GM23338 (cell line): ENCODE results near the gene NPEPL1. TPM values are rescaled to one million over a fixed set of nuclear protein-coding genes. Genes with fewer than 3 reads are reported as not detected.

Experiments used
- ATAC-seq: fragments of 200-7000 bp; cut with Tn5 transposase; 3 replicates; pipeline ENCODE4 v1.9.1; 2020
- DNase-seq: peaks from one replicate; pipeline ENCODE4 v3.0.0-alpha.2; 2015; ENCODE audit warnings: low spot score
- H2AFZ ChIP-seq: fragments of 200-600 bp; sonication (generic); 2 replicates; pipeline ENCODE4 v1.8.0; 2016; ENCODE audit warnings: antibody characterized with exemption, mild to moderate bottlenecking, moderate library complexity
- H3F3A ChIP-seq: fragments of 200-600 bp; sonication (generic); replicated peaks from 2 replicates; pipeline ENCODE4 v1.8.0; 2017; ENCODE audit warnings: antibody characterized with exemption, mixed run types, low read depth
- H3K27ac ChIP-seq: fragments of 200-600 bp; sonication (generic); 2 replicates; pipeline ENCODE4 v1.6.1; 2016; ENCODE audit warnings: low read depth
- H3K27me3 ChIP-seq: fragments of 200-600 bp; sonication (generic); 2 replicates; pipeline ENCODE4 v1.8.0; 2016; ENCODE audit warnings: mild to moderate bottlenecking, mixed run types, moderate library complexity; ENCODE audit not compliant: insufficient read depth
- H3K36me3 ChIP-seq: fragments of 200-600 bp; sonication (generic); 2 replicates; pipeline ENCODE4 v1.8.0; 2016; ENCODE audit warnings: mild to moderate bottlenecking; ENCODE audit not compliant: insufficient read depth
- H3K4me1 ChIP-seq: fragments of 200-600 bp; sonication (generic); 2 replicates; pipeline ENCODE4 v1.8.0; 2016; ENCODE audit warnings: mild to moderate bottlenecking, moderate library complexity; ENCODE audit not compliant: insufficient read depth
- H3K4me2 ChIP-seq: fragments of 200-600 bp; sonication (generic); 2 replicates; pipeline ENCODE4 v1.7.1; 2017; ENCODE audit warnings: mixed run types
- H3K4me3 ChIP-seq: fragments of 200-600 bp; sonication (generic); 2 replicates; pipeline ENCODE4 v1.6.1; 2016; ENCODE audit warnings: mixed run types
- H3K79me2 ChIP-seq: fragments of 200-600 bp; sonication (generic); replicated peaks from 2 replicates; pipeline ENCODE4 v1.8.0; 2017; ENCODE audit warnings: mild to moderate bottlenecking; ENCODE audit not compliant: insufficient read depth
- H3K9me2 ChIP-seq: fragments of 200-600 bp; sonication (generic); 2 replicates; pipeline ENCODE4 v1.8.0; 2017; ENCODE audit not compliant: insufficient read depth
- H4K20me1 ChIP-seq: fragments of 200-600 bp; sonication (generic); replicated peaks from 2 replicates; pipeline ENCODE4 v1.8.0; 2017; ENCODE audit warnings: mild to moderate bottlenecking; ENCODE audit not compliant: insufficient read depth
- H3K27ac Mint-ChIP-seq: 2 replicates; pipeline ENCODE4 v1.8.0; 2020; ENCODE audit warnings: inconsistent platforms, mild to moderate bottlenecking, moderate library complexity, mixed read lengths
- H3K27me3 Mint-ChIP-seq: 3 replicates; pipeline ENCODE4 v1.8.0; 2022; ENCODE audit warnings: low read depth, mild to moderate bottlenecking, moderate library complexity, mixed read lengths, inconsistent platforms; ENCODE audit not compliant: insufficient read depth, poor library complexity
- H3K36me3 Mint-ChIP-seq: 3 replicates; pipeline ENCODE4 v1.8.0; 2021; ENCODE audit warnings: low read depth, mild to moderate bottlenecking, inconsistent platforms, moderate library complexity, mixed read lengths
- H3K4me1 Mint-ChIP-seq: 3 replicates; pipeline ENCODE4 v1.8.0; 2020; ENCODE audit warnings: mild to moderate bottlenecking, inconsistent platforms, mixed read lengths
- H3K4me3 Mint-ChIP-seq: 3 replicates; pipeline ENCODE4 v1.8.0; 2021; ENCODE audit warnings: moderate library complexity, mild to moderate bottlenecking, inconsistent platforms, mixed read lengths
- H3K9me3 Mint-ChIP-seq: 3 replicates; pipeline ENCODE4 v1.8.0; 2020; ENCODE audit warnings: moderate library complexity, mild to moderate bottlenecking, inconsistent platforms, mixed read lengths
- CREB1 ChIP-seq: fragments of 250-450 bp; sonication (Bioruptor Pico); IDR thresholded peaks from 2 replicates; pipeline ENCODE4 v1.5.0; 2020; ENCODE audit warnings: low read depth, mild to moderate bottlenecking, moderate library complexity
- CTCF ChIP-seq, 2 experiments: fragments of 200-600 bp in 1 of 2; sonication (generic) in 1 of 2; conservative IDR thresholded peaks; 2 replicates each; pipeline versions ENCODE4 v1.5.1 to v1.6.1; 2016 to 2017; ENCODE audit warnings: antibody characterized with exemption in 2 of 2, low read depth in 2 of 2, mild to moderate bottlenecking in 2 of 2, moderate library complexity in 1 of 2
- ETS1 ChIP-seq: IDR thresholded peaks from 2 replicates; pipeline ENCODE4 v1.6.1; 2016; ENCODE audit warnings: antibody characterized with exemption
- EZH2 ChIP-seq: fragments of 200-600 bp; sonication (generic); IDR thresholded peaks from one replicate; pipeline ENCODE4 v1.8.0; 2017; ENCODE audit warnings: antibody characterized with exemption, mild to moderate bottlenecking, low read depth; ENCODE audit not compliant: unreplicated experiment
- EZH2phosphoT487 ChIP-seq: fragments of 200-600 bp; sonication (generic); IDR thresholded peaks from one replicate; pipeline ENCODE4 v1.8.1; 2018; ENCODE audit warnings: antibody characterized with exemption; ENCODE audit not compliant: unreplicated experiment
- JUNB ChIP-seq: IDR thresholded peaks from one replicate; pipeline ENCODE4 v1.6.1; 2016; ENCODE audit warnings: antibody characterized with exemption; ENCODE audit not compliant: unreplicated experiment
- NANOG ChIP-seq: IDR thresholded peaks from 2 replicates; pipeline ENCODE4 v1.6.1; 2016; ENCODE audit warnings: antibody characterized with exemption, borderline replicate concordance
- POLR2AphosphoS5 ChIP-seq: IDR thresholded peaks from 2 replicates; pipeline ENCODE4 v1.6.1; 2016; ENCODE audit warnings: antibody characterized with exemption, low read depth
- REST ChIP-seq: IDR thresholded peaks from one replicate; pipeline ENCODE4 v1.6.1; 2018; ENCODE audit warnings: antibody characterized with exemption; ENCODE audit not compliant: unreplicated experiment
- STAT1 ChIP-seq: IDR thresholded peaks from one replicate; pipeline ENCODE4 v1.6.1; 2016; ENCODE audit warnings: antibody characterized with exemption; ENCODE audit not compliant: unreplicated experiment
- ZNF114 ChIP-seq: fragments of 250-450 bp; sonication (Bioruptor Pico); IDR thresholded peaks from 2 replicates; pipeline ENCODE4 v1.5.0; 2020; ENCODE audit warnings: mild to moderate bottlenecking, moderate library complexity
- ZNF462 ChIP-seq: fragments of 250-450 bp; sonication (Bioruptor Pico); IDR thresholded peaks from 2 replicates; pipeline ENCODE4 v1.5.0; 2020; ENCODE audit warnings: mild to moderate bottlenecking, moderate library complexity
- polyA plus RNA-seq: library from polyadenylated mRNA; unstranded; fragments of >200 nt; fragmentation: Nextera tagmentation; extraction: Ambion mirVana; gene quantifications from 2 replicates; pipeline ENCODE4 v1.2.1, GENCODE V29; 2016
- total RNA-seq: library from RNA; depleted of rRNA; stranded (reverse); fragments of >200 nt; shearing (Covaris generic); gene quantifications from 2 replicates; pipeline ENCODE4 v1.2.3, GENCODE V29; 2014

The NPEPL1 gene
- total and polyA plus RNA-seq, 2 experiments from 2014 or later: 23.5 to 30.0 TPM

GRCh38 chr20:58744836-58745235, 52.2 kb downstream of the NPEPL1 start:
- Mint-ChIP-seq H3K4me3 (no peak overlapping the region), H3K4me1 (peaks cover 7% of the 10 kb centered on the region; the same call in 2 of the 3 replicates), H3K27me3 (peaks cover 20% of the 10 kb centered on the region), H3K9me3 (peaks cover 7% of the 10 kb centered on the region; the same call in 1 of the 3 replicates), H3K36me3 (no peaks in the 10 kb centered on the region; the same call in 2 of the 3 replicates), H3K27ac (no peak overlapping the region)
- Histone ChIP-seq H3K9me2 (0 out of 2 replicates have a peak, but pooled peaks cover 16% of the 10 kb centered on the region), H3K4me3 (no peak overlapping the region), H3F3A (no peaks in the 10 kb centered on the region), H3K36me3 (no peaks in the 10 kb centered on the region), H3K27ac (no peak overlapping the region), H3K79me2 (no peaks in the 10 kb centered on the region), H4K20me1 (no peaks in the 10 kb centered on the region), H3K4me2 (no peak overlapping the region), H3K4me1 (no peaks in the 10 kb centered on the region), H3K27me3 (peaks cover 5% of the 10 kb centered on the region; the same call in 1 of the 2 replicates), H2AFZ (no peak overlapping the region)
- no peak for ATAC-seq
- TF ChIP-seq STAT1: no peak
- no peak for TF ChIP-seq EZH2
- no peak for TF ChIP-seq ZNF114
- TF ChIP-seq REST: no peak
- no peak for TF ChIP-seq EZH2phosphoT487
- TF ChIP-seq ZNF462: no peak
- no peak for TF ChIP-seq CREB1 (CRISPR knock-in tag)
- TF ChIP-seq POLR2AphosphoS5: no peak
- TF ChIP-seq JUNB: no peak
- TF ChIP-seq NANOG: no peak
- TF ChIP-seq CTCF (conservative IDR thresholded peaks at IDR 0.05; ENCODE audit: low read depth in 2 of 2): no peak
- no peak for TF ChIP-seq ETS1
- no peak for DNase-seq
